ENCODE results near the gene CALR3. TPM values are rescaled to one million over a fixed set of nuclear protein-coding genes. Genes with fewer than 3 reads are reported as not detected.

Gene CALR3
- total and polyA plus RNA-seq, 10 of the 15 experiments (the other 5 are each of a cell fraction or from before 2014, with no cell fraction given), result 0.05 to 0.45 (median 0.12) TPM; not detected in 2

DNA sequence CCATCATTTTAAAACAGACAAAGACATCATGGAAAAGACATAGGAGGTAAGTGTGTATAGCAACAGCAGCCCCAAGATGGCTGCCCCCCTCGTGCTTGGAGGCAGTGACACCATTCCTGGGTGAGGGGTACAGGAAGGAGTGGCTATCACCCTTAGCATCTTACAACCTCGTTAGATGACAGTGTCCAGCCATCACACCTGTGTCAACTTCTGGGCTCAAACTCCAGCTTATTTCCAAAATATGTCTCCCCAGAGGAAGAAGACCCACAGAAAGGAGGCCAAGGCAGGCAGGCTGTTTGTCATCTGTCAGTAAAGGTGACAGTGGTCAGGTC is 51.7 kb downstream of the CALR3 start (continued):
- TF ChIP-seq, protein P1, sequence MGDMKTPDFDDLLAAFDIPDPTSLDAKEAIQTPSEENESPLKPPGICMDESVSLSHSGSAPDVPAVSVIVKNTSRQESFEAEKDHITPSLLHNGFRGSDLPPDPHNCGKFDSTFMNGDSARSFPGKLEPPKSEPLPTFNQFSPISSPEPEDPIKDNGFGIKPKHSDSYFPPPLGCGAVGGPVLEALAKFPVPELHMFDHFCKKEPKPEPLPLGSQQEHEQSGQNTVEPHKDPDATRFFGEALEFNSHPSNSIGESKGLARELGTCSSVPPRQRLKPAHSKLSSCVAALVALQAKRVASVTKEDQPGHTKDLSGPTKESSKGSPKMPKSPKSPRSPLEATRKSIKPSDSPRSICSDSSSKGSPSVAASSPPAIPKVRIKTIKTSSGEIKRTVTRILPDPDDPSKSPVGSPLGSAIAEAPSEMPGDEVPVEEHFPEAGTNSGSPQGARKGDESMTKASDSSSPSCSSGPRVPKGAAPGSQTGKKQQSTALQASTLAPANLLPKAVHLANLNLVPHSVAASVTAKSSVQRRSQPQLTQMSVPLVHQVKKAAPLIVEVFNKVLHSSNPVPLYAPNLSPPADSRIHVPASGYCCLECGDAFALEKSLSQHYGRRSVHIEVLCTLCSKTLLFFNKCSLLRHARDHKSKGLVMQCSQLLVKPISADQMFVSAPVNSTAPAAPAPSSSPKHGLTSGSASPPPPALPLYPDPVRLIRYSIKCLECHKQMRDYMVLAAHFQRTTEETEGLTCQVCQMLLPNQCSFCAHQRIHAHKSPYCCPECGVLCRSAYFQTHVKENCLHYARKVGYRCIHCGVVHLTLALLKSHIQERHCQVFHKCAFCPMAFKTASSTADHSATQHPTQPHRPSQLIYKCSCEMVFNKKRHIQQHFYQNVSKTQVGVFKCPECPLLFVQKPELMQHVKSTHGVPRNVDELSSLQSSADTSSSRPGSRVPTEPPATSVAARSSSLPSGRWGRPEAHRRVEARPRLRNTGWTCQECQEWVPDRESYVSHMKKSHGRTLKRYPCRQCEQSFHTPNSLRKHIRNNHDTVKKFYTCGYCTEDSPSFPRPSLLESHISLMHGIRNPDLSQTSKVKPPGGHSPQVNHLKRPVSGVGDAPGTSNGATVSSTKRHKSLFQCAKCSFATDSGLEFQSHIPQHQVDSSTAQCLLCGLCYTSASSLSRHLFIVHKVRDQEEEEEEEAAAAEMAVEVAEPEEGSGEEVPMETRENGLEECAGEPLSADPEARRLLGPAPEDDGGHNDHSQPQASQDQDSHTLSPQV (IDR thresholded peaks at IDR 0.05), result peak; percentile 62; the same call in 1 of the 2 replicates
- TF ChIP-seq YY1 (IDR thresholded peaks at IDR 0.05; ENCODE audit: low read depth, low read length), result peak; percentile 90
- 0 out of 2 replicates have a peak, but pooled peaks have one; percentile 5 for TF ChIP-seq PAX5 (IDR thresholded peaks at IDR 0.05; ENCODE audit: borderline replicate concordance, low read depth, low read length)

DNA sequence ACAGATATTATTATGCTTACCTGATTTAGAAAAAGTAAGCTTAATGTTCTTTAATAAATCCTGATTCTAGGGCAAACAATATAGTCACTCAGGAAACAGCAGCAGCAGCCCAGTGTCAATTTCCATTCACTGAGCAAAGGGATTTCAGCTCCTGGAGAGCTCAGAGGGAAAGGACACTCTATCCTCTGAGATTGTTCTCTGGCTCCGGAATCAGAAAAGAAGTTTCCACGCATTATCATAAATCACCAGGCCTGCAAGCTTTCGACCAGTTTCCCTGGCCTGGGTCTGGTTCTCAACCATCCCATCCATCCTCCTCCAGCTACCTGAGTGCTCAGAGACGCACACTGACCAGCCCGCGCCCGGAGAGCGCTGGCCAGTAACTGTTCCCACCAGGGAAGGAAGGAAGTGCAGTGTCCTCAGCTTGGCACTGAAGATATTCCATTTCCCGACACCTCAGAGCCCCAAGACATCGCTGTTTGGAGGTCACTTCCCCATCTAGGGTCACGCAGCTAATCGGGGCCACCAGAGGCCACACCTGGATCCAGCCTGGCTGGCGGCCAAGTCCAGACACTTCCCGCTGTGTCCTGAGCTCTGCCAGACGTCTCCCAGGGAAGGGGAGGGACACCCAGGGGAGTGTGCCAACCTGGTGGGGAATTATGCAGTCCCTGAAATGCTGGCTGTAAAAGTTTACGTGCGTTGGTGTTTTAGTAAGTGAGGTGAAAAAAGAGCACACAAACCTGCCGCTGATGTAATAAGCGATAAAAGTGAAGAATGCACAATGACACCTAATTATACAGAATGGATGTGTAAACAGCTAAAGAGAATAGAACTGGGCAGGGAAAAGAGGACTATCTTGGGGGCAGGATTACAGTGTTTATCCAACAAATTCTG is 53.3 kb downstream of the CALR3 start:
- Histone ChIP-seq H3K9me3 (replicated peaks; ENCODE audit: control insufficient read depth, insufficient read depth, low read length) (no peaks in the 10 kb centered on the region), H3K27ac (ENCODE audit: control insufficient read depth, insufficient read depth) (peak overlapping the region; percentile 99), H3K4me3 (no peak overlapping the region), H2AFZ (ENCODE audit: control insufficient read depth, low read depth, low read length) (no peak overlapping the region), H4K20me1 (ENCODE audit: control insufficient read depth, insufficient read depth) (no peaks in the 10 kb centered on the region), H3K9ac (ENCODE audit: control insufficient read depth, insufficient read depth, low read length) (no peak overlapping the region), H3K4me1 (ENCODE audit: control insufficient read depth, insufficient read depth, low read length) (peaks cover 50% of the 10 kb centered on the region), H3K27me3 (replicated peaks in 1 of 2; ENCODE audit: control insufficient read depth in 2 of 2, insufficient read depth in 2 of 2, low read length in 1 of 2) (no peaks in the 10 kb centered on the region), H3K4me2 (ENCODE audit: control insufficient read depth, insufficient read depth) (peak overlapping the region; percentile 74), H3K79me2 (ENCODE audit: control insufficient read depth, insufficient read depth, low read length) (peaks cover 39% of the 10 kb centered on the region), H3K36me3 (ENCODE audit: control insufficient read depth in 2 of 2, insufficient read depth in 2 of 2, low read length in 1 of 2) (peaks cover 7 to 12% of the 10 kb centered on the region in 2 experiments)
- BruUV-seq (replicated peaks), result no TSS peak
- FAIRE-seq (no peak), DNase-seq (ENCODE audit: low read depth, low spot score) (no peak), ATAC-seq (no peak)
- in situ Hi-C loops (cut with MboI), result no loop called here
- CTCF ChIA-PET, result interaction anchor here (0.8 to 1.9 kb wide), 9 partner anchors 25 to 278 kb away, joined by 3 to 8 read pairs (median 4); partner anchors contain the start of genes C19orf44 and CALR3
- WGBS (ENCODE audit: insufficient coverage, insufficient replicate concordance, low lambda C conversion rate, missing lambda C conversion rate), result 98% methylated on average over 19 of the region's 19 CpGs
- RAD21 ChIA-PET (ENCODE audit: unreplicated experiment), result interaction anchor here (1.1 to 1.3 kb wide), 2 partner anchors 142 to 149 kb away, joined by 4 read pairs; no protein-coding TSS in a partner anchor
- SMC1A ChIA-PET (ENCODE audit: uncharacterized antibody, unreplicated experiment), result interaction anchor here (1.0 to 1.9 kb wide), 5 partner anchors 8 to 145 kb away, joined by 4 to 5 read pairs (median 5); no protein-coding TSS in a partner anchor
- POLR2A ChIA-PET, result interaction anchor here (0.5 to 1.1 kb wide), 5 partner anchors 25 to 456 kb away, joined by 3 to 5 read pairs (median 3); no protein-coding TSS in a partner anchor
- intact Hi-C loops (cut with micrococcal nuclease; ENCODE audit: unreplicated experiment), result loop anchor here (10.0 kb wide), 2 partner anchors 102 to 328 kb away; partner anchors contain the start of genes CHERP and RAB8A
- TF ChIP-seq, protein P2, sequence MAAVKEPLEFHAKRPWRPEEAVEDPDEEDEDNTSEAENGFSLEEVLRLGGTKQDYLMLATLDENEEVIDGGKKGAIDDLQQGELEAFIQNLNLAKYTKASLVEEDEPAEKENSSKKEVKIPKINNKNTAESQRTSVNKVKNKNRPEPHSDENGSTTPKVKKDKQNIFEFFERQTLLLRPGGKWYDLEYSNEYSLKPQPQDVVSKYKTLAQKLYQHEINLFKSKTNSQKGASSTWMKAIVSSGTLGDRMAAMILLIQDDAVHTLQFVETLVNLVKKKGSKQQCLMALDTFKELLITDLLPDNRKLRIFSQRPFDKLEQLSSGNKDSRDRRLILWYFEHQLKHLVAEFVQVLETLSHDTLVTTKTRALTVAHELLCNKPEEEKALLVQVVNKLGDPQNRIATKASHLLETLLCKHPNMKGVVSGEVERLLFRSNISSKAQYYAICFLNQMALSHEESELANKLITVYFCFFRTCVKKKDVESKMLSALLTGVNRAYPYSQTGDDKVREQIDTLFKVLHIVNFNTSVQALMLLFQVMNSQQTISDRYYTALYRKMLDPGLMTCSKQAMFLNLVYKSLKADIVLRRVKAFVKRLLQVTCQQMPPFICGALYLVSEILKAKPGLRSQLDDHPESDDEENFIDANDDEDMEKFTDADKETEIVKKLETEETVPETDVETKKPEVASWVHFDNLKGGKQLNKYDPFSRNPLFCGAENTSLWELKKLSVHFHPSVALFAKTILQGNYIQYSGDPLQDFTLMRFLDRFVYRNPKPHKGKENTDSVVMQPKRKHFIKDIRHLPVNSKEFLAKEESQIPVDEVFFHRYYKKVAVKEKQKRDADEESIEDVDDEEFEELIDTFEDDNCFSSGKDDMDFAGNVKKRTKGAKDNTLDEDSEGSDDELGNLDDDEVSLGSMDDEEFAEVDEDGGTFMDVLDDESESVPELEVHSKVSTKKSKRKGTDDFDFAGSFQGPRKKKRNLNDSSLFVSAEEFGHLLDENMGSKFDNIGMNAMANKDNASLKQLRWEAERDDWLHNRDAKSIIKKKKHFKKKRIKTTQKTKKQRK (IDR thresholded peaks at IDR 0.05; ENCODE audit: low read depth, low read length), result no peak
- TF ChIP-seq ZSCAN29 (IDR thresholded peaks at IDR 0.05) (no peak), SRF (IDR thresholded peaks at IDR 0.05; ENCODE audit: low read depth in 2 of 2, low read length in 2 of 2) (no peak), SUPT20H (IDR thresholded peaks at IDR 0.05; ENCODE audit: borderline replicate concordance, control insufficient read depth, low read depth, low read length) (no peak)
- TF ChIP-seq, protein P3, sequence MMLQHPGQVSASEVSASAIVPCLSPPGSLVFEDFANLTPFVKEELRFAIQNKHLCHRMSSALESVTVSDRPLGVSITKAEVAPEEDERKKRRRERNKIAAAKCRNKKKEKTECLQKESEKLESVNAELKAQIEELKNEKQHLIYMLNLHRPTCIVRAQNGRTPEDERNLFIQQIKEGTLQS (IDR thresholded peaks at IDR 0.05; ENCODE audit: borderline replicate concordance, extremely low read depth, low read depth, low read length), result no peak

All from GM12878 (cell line).